OCI-LY1 (cell line): ENCODE data around the gene TMEM190.

Experiments used
- EZH2 ChIP-seq: fragments of 200-600 bp; sonication (generic), shearing (Covaris generic); IDR thresholded peaks from 2 replicates; pipeline ENCODE4 v1.8.0; 2017; ENCODE audit warnings: borderline replicate concordance, mixed run types, mild to moderate bottlenecking, antibody characterized with exemption, low read length, moderate library complexity, mixed read lengths
- TF ChIP-seq, protein P1 (sequence below): fragments of 200-600 bp; sonication (generic), shearing (Covaris generic); IDR thresholded peaks from 2 replicates; pipeline ENCODE4 v1.5.1; 2017; ENCODE audit warnings: mild to moderate bottlenecking, antibody characterized with exemption, low read length, moderate library complexity, mixed read lengths

DNA sequence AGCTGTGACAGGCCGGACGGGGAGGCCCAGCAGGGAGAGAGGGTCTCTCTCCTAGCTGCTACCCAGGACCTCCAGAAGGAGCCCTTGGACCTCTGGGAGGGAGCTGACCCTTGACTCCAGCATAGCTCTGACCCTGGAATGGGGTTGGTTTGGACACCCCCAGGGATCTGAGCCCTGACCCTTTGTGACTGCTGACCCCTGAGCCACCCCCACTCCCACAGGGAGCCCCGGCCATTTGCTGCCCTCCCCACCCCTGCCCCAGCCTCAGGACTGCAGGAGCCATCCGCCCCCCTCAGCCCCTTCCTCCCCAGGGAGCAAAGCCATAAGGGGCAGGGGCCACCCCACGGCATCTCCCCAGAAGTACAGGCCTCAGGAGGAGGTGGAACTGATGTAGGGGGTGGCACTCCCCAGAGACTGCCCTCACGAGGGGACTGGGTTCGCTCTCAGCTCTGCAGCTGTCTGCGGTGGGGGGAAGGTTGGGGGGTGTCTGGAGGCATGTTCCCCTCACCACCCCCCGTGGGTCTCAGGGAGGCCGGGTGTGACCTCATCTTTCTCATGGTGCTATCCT, 29.1 kb upstream of the TMEM190 start:
- TF ChIP-seq, protein P1, sequence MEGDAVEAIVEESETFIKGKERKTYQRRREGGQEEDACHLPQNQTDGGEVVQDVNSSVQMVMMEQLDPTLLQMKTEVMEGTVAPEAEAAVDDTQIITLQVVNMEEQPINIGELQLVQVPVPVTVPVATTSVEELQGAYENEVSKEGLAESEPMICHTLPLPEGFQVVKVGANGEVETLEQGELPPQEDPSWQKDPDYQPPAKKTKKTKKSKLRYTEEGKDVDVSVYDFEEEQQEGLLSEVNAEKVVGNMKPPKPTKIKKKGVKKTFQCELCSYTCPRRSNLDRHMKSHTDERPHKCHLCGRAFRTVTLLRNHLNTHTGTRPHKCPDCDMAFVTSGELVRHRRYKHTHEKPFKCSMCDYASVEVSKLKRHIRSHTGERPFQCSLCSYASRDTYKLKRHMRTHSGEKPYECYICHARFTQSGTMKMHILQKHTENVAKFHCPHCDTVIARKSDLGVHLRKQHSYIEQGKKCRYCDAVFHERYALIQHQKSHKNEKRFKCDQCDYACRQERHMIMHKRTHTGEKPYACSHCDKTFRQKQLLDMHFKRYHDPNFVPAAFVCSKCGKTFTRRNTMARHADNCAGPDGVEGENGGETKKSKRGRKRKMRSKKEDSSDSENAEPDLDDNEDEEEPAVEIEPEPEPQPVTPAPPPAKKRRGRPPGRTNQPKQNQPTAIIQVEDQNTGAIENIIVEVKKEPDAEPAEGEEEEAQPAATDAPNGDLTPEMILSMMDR, result no peak
- no peak for TF ChIP-seq EZH2
